GM12878 (cell line): Measurements from ENCODE around the gene LRRC7. TPM values are rescaled to one million over a fixed set of nuclear protein-coding genes. Genes with fewer than 3 reads are reported as not detected.

Experiments used
- ATAC-seq: fragments of 200-7000 bp; cut with Tn5 transposase; 3 replicates; pipeline ENCODE4 v1.9.1; 2020; ENCODE audit warnings: mild to moderate bottlenecking, moderate library complexity
- BruUV-seq: library from RNA; stranded (reverse); fragments of 400-500 nt; replicated peaks from 2 replicates; lab custom pipeline; 2021; lab: Mats Ljungman, UMichigan
- CTCF ChIA-PET: fragments of 300-600 bp; sonication (Branson Sonifier 250); formaldehyde crosslinking; extraction: SDS; loops from one replicate; lab custom pipeline; 2021; ENCODE audit warnings: inconsistent platforms; lab: Yijun Ruan, JAX
- POLR2A ChIA-PET: fragments of 350-600 bp; formaldehyde crosslinking; extraction: SDS; loops from one replicate; lab custom pipeline; 2021; ENCODE audit warnings: inconsistent platforms; lab: Charles Lee
- RAD21 ChIA-PET: fragments of 300-600 bp; sonication (Branson Sonifier 250); formaldehyde crosslinking; loops from one replicate; lab custom pipeline; 2023; ENCODE audit warnings: antibody characterized with exemption; ENCODE audit not compliant: unreplicated experiment; lab: Charles Lee
- SMC1A ChIA-PET: fragments of 300-600 bp; sonication (Branson Sonifier 250); formaldehyde crosslinking; loops from one replicate; lab custom pipeline; 2023; ENCODE audit not compliant: unreplicated experiment, uncharacterized antibody; lab: Charles Lee
- DNase-seq: peaks from one replicate; pipeline ENCODE4 v3.0.0-alpha.2; 2011; ENCODE audit warnings: low read depth, low spot score
- FAIRE-seq: peaks from 3 replicates; lab custom pipeline; 2011; peaks lifted over from hg19 to GRCh38; lab: Jason Lieb, UNC
- H2AFZ ChIP-seq: 2 replicates; pipeline ENCODE4 v1.6.0; 2011; ENCODE audit warnings: low read depth, low read length, control low read depth; ENCODE audit not compliant: control insufficient read depth
- H3K27ac ChIP-seq: 2 replicates; pipeline ENCODE4 v1.5.1; 2011; ENCODE audit warnings: control low read depth; ENCODE audit not compliant: control insufficient read depth, insufficient read depth
- H3K27me3 ChIP-seq, 2 experiments: replicated peaks in 1 of 2; 2 replicates each; pipeline versions ENCODE4 v1.6.0 to v1.6.1; 2011; ENCODE audit warnings: low read length in 1 of 2; ENCODE audit not compliant: control insufficient read depth in 2 of 2, insufficient read depth in 2 of 2
- H3K36me3 ChIP-seq, 2 experiments: 2 replicates each; pipeline ENCODE4 v1.5.1; 2011; ENCODE audit warnings: low read length in 1 of 2; ENCODE audit not compliant: control insufficient read depth in 2 of 2, insufficient read depth in 2 of 2
- H3K4me1 ChIP-seq: 2 replicates; pipeline ENCODE4 v1.6.1; 2011; ENCODE audit warnings: mild to moderate bottlenecking, low read length, moderate library complexity, mixed read lengths; ENCODE audit not compliant: control insufficient read depth, insufficient read depth
- H3K4me2 ChIP-seq: 2 replicates; pipeline ENCODE4 v1.6.0; 2011; ENCODE audit warnings: control low read depth; ENCODE audit not compliant: control insufficient read depth, insufficient read depth
- H3K4me3 ChIP-seq: fragments of 200-600 bp; sonication (generic); 2 replicates; pipeline ENCODE4 v1.5.1; 2016
- H3K79me2 ChIP-seq: 2 replicates; pipeline ENCODE4 v1.6.0; 2011; ENCODE audit warnings: low read length; ENCODE audit not compliant: control insufficient read depth, insufficient read depth
- H3K9ac ChIP-seq: 2 replicates; pipeline ENCODE4 v1.8.0; 2011; ENCODE audit warnings: low read length, control low read depth, mixed read lengths; ENCODE audit not compliant: control insufficient read depth, insufficient read depth
- H3K9me3 ChIP-seq: replicated peaks from 3 replicates; pipeline ENCODE4 v1.5.1; 2011; ENCODE audit warnings: mild to moderate bottlenecking, low read length; ENCODE audit not compliant: control insufficient read depth, insufficient read depth
- H4K20me1 ChIP-seq: 2 replicates; pipeline ENCODE4 v1.6.0; 2011; ENCODE audit not compliant: control insufficient read depth, insufficient read depth
- CHD2 ChIP-seq: IDR thresholded peaks from 2 replicates; pipeline ENCODE4 v1.6.1; 2011; ENCODE audit warnings: low read depth, low read length, improper control_type of control experiment, borderline replicate concordance
- MXI1 ChIP-seq: fragments of 150-350 bp; IDR thresholded peaks from 2 replicates; pipeline ENCODE4 v1.6.1; 2011; ENCODE audit warnings: low read depth, mild to moderate bottlenecking, inconsistent platforms, low read length, improper control_type of control experiment
- NFYB ChIP-seq: IDR thresholded peaks from 2 replicates; pipeline ENCODE4 v1.6.1; 2011; ENCODE audit warnings: low read depth, mild to moderate bottlenecking, low read length, improper control_type of control experiment, moderate library complexity; ENCODE audit not compliant: insufficient read depth
- TBL1XR1 ChIP-seq: IDR thresholded peaks from 2 replicates; pipeline ENCODE4 v1.6.1; 2012; ENCODE audit warnings: low read depth, low read length, improper control_type of control experiment
- ZZZ3 ChIP-seq: IDR thresholded peaks from 2 replicates; pipeline ENCODE4 v1.6.1; 2011; ENCODE audit warnings: low read depth; ENCODE audit not compliant: control insufficient read depth, insufficient read length
- WGBS: methylation state at CpG from one replicate; pipeline ENCODE4 v1.1.6; 2016; ENCODE audit warnings: low lambda C conversion rate; ENCODE audit not compliant: insufficient replicate concordance, insufficient coverage; ENCODE audit errors: missing lambda C conversion rate; 5-methylcytosine and 5-hydroxymethylcytosine counted together
- in situ Hi-C: fragments of 300-500 bp; cut with MboI; formaldehyde crosslinking; loops from 9 replicates; pipeline ENCODE4 v1.14.3; 2018; ENCODE audit warnings: mixed read lengths
- intact Hi-C: fragments of 100-400 bp; cut with micrococcal nuclease; formaldehyde crosslinking; loops from one replicate; pipeline ENCODE4 v1.14.2; 2022; ENCODE audit not compliant: unreplicated experiment
- polyA plus RNA-seq, 11 experiments: library from polyadenylated mRNA; depleted of rRNA in 4 of 11; unstranded in 6 of 11; stranded (reverse) in 5 of 11; fragments of >200 nt; fragmentation: Nextera tagmentation in 4 of 11; fragmentation: Illumina TruSeq in 1 of 11; extraction: Ambion mirVana in 4 of 11; extraction: Trizol in 1 of 11; gene quantifications; 1 replicate in 1 of 11; 2 replicates in 10 of 11; pipeline versions ENCODE4 v1.2.1 to v1.2.3, GENCODE V29; 2011 to 2016; ENCODE audit warnings: inconsistent platforms in 2 of 11, missing spikeins in 2 of 11, low read depth in 1 of 11
- total RNA-seq, 4 experiments: library from RNA; depleted of rRNA in 3 of 4; stranded (reverse); fragments of >200 nt in 3 of 4; fragmentation: Illumina TruSeq in 1 of 4; extraction: Trizol in 1 of 4; gene quantifications; 2 replicates each; pipeline versions ENCODE4 v1.2.1 to v1.2.3, GENCODE V29; 2013 to 2021
- TF ChIP-seq, protein P1 (sequence below): fragments of 450-650 bp; IDR thresholded peaks from 2 replicates; pipeline ENCODE4 v1.6.1; 2017; ENCODE audit warnings: low read depth, mild to moderate bottlenecking, moderate library complexity

The LRRC7 gene
- total and polyA plus RNA-seq, 10 of the 15 experiments (the other 5 are each of a cell fraction or from before 2014, with no cell fraction given), result 0.05 to 1.4 (median 0.24) TPM; not detected in 5

DNA sequence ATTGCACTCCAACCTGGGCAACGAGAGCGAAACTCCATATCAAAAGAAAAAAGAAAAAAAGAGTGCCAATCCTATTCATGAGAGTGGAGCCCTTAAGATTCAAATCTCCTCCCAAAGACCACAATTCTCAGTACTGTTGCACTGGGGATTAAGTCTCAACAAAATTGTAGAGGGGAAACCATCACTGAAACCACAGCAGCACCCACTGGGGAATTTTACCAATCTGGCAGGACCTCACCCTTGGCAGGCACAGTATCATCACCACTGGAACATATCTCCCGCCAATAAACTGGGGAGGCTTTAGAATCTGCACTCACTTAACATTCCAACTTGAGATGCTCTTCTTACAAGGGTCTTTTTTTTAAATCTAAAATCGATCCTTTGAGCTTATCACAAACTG lies 596.6 kb downstream of the LRRC7 start:
- in situ Hi-C loops, result no loop called here
- FAIRE-seq, result no peak
- H3K4me3 ChIP-seq, result no peak overlapping the region
- H3K27ac ChIP-seq, result no peak overlapping the region
- no peaks in the 10 kb centered on the region for H3K9me3 ChIP-seq
- peaks cover 1 to 3% of the 10 kb centered on the region in 2 experiments; a peak in 3 of 4 replicates for H3K36me3 ChIP-seq
- H3K9ac ChIP-seq, result no peak overlapping the region
- CTCF ChIA-PET, result interaction anchor here (1.2 kb wide), 1 partner anchor 10 kb away, joined by 4 read pairs; no protein-coding TSS in a partner anchor
- DNase-seq, result peak; percentile 1
- peak; percentile 39 for ATAC-seq
- no TSS peak for BruUV-seq
- no peaks in the 10 kb centered on the region for H3K4me1 ChIP-seq
- WGBS, result 82% methylated on average over 4 of the region's 4 CpGs
- no peak overlapping the region for H2AFZ ChIP-seq
- SMC1A ChIA-PET, result interaction anchor here (1.0 kb wide), 1 partner anchor 27 kb away, joined by 4 read pairs; no protein-coding TSS in a partner anchor
- no peaks in the 10 kb centered on the region for H4K20me1 ChIP-seq
- H3K79me2 ChIP-seq, result no peaks in the 10 kb centered on the region
- POLR2A ChIA-PET, result no interaction called here
- TF ChIP-seq MXI1 (no peak), TBL1XR1 (no peak), CHD2 (no peak), NFYB (no peak), ZZZ3 (no peak)
- TF ChIP-seq, protein P1, sequence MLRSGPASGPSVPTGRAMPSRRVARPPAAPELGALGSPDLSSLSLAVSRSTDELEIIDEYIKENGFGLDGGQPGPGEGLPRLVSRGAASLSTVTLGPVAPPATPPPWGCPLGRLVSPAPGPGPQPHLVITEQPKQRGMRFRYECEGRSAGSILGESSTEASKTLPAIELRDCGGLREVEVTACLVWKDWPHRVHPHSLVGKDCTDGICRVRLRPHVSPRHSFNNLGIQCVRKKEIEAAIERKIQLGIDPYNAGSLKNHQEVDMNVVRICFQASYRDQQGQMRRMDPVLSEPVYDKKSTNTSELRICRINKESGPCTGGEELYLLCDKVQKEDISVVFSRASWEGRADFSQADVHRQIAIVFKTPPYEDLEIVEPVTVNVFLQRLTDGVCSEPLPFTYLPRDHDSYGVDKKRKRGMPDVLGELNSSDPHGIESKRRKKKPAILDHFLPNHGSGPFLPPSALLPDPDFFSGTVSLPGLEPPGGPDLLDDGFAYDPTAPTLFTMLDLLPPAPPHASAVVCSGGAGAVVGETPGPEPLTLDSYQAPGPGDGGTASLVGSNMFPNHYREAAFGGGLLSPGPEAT, result no peak
- TF ChIP-seq, all 136 proteins: peak for 0
- RAD21 ChIA-PET, result no interaction called here
- intact Hi-C loops, result no loop called here
- Histone ChIP-seq H3K27me3 (no peaks in the 10 kb centered on the region), H3K4me2 (no peak overlapping the region)
